ENCODE measurements around the gene SORCS2. TPM values are rescaled to one million over a fixed set of nuclear protein-coding genes. Genes with fewer than 3 reads are reported as not detected.

The SORCS2 gene
- total RNA-seq, 1 donor from 2014 or later, result 13.4 TPM

DNA sequence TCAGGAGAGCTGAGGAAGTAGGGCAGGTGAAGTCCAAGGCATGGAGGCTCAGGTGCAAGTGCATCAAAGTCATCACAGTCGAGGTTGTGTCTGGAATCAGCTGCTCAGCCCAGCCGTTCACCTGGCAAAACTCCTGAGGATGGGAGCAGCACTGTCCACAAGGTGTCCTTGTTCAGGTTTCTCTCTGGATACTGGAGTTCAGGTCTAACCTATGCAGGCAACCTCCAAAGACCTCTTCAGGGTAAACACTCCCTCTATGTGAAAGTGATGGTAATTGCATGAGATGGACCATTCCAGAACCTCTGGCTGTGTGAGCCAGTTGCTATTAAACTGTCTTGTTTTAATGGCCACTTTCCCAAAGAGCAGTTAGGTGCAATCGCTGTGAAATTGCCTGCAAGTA, 362.6 kb downstream of the SORCS2 start:
- H3K9me3 Mint-ChIP-seq, result peaks cover 21% of the 10 kb centered on the region
- peaks cover 5% of the 10 kb centered on the region for H3K36me3 Mint-ChIP-seq
- H3K4me3 Mint-ChIP-seq, result no peak overlapping the region
- DNase-seq (ENCODE audit: extremely low spot score, unreplicated experiment), result no peak
- no peaks in the 10 kb centered on the region for H3K4me1 Mint-ChIP-seq (ENCODE audit: unreplicated experiment)
- peaks cover 7% of the 10 kb centered on the region for H3K27me3 Mint-ChIP-seq
- H3K27ac Mint-ChIP-seq, result no peak overlapping the region
- TF ChIP-seq, protein P1, sequence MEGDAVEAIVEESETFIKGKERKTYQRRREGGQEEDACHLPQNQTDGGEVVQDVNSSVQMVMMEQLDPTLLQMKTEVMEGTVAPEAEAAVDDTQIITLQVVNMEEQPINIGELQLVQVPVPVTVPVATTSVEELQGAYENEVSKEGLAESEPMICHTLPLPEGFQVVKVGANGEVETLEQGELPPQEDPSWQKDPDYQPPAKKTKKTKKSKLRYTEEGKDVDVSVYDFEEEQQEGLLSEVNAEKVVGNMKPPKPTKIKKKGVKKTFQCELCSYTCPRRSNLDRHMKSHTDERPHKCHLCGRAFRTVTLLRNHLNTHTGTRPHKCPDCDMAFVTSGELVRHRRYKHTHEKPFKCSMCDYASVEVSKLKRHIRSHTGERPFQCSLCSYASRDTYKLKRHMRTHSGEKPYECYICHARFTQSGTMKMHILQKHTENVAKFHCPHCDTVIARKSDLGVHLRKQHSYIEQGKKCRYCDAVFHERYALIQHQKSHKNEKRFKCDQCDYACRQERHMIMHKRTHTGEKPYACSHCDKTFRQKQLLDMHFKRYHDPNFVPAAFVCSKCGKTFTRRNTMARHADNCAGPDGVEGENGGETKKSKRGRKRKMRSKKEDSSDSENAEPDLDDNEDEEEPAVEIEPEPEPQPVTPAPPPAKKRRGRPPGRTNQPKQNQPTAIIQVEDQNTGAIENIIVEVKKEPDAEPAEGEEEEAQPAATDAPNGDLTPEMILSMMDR (conservative IDR thresholded peaks at IDR 0.05), result no peak

DNA sequence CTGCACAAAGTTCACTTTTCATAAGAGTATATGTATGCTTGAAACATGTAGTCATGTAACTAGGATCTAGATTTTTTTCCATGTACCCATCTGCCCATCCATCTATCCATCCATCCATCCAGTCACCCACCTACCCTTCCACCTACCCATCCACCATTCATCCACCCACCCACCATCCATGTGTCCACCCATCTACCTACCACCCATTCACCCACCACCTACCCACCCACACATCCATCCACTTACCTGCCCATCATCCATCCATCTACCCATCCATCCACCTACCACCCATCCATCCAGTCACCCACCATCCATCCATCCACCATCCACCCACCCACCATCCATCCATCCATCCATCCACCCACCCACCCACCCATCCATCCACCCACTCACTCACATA, 364.2 kb downstream of the SORCS2 start:
- TF ChIP-seq, protein P1 (conservative IDR thresholded peaks at IDR 0.05), result no peak
- no peaks in the 10 kb centered on the region for H3K4me1 Mint-ChIP-seq (ENCODE audit: unreplicated experiment)
- H3K27me3 Mint-ChIP-seq, result peaks cover 13% of the 10 kb centered on the region
- H3K36me3 Mint-ChIP-seq, result peaks cover 5% of the 10 kb centered on the region
- DNase-seq (ENCODE audit: extremely low spot score, unreplicated experiment), result no peak
- H3K9me3 Mint-ChIP-seq, result peaks cover 21% of the 10 kb centered on the region
- no peak overlapping the region for H3K4me3 Mint-ChIP-seq
- H3K27ac Mint-ChIP-seq, result no peak overlapping the region

DNA sequence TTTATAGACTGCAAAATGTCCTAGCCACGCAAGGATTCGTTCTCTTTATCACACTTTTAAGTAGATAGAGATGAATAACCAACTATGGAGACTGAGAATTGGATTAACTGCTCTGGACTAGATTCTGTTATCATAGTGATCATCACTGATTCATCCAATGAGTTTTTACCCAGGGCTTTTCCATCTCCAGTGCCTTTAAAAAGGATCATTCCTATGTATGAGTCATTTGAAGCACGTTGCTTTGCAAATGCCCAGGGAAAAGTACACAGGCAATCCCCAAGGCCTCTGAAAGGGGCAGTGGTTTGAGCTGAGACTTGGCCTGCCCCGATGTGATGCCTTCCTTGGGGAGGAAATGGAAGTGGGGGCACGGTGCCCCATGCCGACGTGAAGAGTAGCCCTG, 365.1 kb downstream of the SORCS2 start:
- Mint-ChIP-seq H3K4me3 (no peak overlapping the region), H3K27me3 (peaks cover 13% of the 10 kb centered on the region), H3K36me3 (peaks cover 5% of the 10 kb centered on the region), H3K27ac (no peak overlapping the region), H3K9me3 (peaks cover 21% of the 10 kb centered on the region), H3K4me1 (ENCODE audit: unreplicated experiment) (no peaks in the 10 kb centered on the region)
- TF ChIP-seq, protein P1 (conservative IDR thresholded peaks at IDR 0.05), result no peak
- DNase-seq (ENCODE audit: extremely low spot score, unreplicated experiment), result no peak

DNA sequence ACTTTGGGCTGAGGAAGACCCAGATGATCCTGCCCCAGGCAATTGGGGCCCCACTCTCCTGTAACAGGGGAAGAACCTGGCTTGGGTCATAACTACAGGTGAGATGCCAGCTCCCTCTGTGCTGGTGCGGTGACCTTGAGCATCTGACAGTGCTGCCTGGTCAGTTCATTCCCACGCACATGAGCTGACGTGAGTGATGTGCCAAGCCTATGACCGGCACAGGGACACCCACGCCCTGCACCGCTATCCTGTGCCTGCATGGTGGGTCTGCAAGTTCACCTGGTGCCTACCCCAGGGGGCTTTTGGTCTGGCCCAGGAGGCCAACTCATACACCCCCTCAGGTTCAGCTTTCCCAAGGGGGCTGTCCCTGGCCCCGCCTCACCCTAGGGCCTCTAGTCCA, 366.1 kb downstream of the SORCS2 start:
- Mint-ChIP-seq H3K4me1 (ENCODE audit: unreplicated experiment) (no peaks in the 10 kb centered on the region), H3K27ac (no peak overlapping the region), H3K4me3 (no peak overlapping the region), H3K36me3 (no peaks in the 10 kb centered on the region), H3K9me3 (peaks cover 11% of the 10 kb centered on the region), H3K27me3 (peaks cover 10% of the 10 kb centered on the region)
- no peak for DNase-seq (ENCODE audit: extremely low spot score, unreplicated experiment)
- TF ChIP-seq, protein P1 (conservative IDR thresholded peaks at IDR 0.05), result no peak

DNA sequence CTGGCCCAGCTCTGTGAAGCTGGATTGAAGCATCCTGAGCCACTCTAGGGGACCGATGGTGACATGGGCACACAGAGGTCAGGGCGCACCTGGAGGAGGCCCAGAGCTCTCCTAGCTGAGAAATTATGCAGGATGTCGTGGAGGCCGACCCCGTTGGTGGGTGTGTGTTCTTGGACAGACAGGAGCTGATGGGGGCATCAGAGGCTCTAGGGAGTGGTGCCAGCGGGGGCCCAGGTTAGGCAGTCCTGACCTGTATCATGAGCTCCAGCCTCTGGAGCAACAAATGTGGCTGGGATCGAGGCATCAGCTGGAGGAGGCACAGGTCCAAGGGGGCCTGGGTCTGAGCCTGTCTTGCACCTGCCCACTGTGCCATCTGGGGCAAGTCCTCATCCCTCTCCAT, 367.0 kb downstream of the SORCS2 start:
- no peak overlapping the region for H3K4me3 Mint-ChIP-seq
- no peak for DNase-seq (ENCODE audit: extremely low spot score, unreplicated experiment)
- peaks cover 4% of the 10 kb centered on the region for H3K9me3 Mint-ChIP-seq
- H3K4me1 Mint-ChIP-seq (ENCODE audit: unreplicated experiment), result no peaks in the 10 kb centered on the region
- H3K36me3 Mint-ChIP-seq, result no peaks in the 10 kb centered on the region
- TF ChIP-seq, protein P1 (conservative IDR thresholded peaks at IDR 0.05), result no peak
- peaks cover 10% of the 10 kb centered on the region for H3K27me3 Mint-ChIP-seq
- H3K27ac Mint-ChIP-seq, result no peak overlapping the region
